K562 (cell line): ENCODE data around the gene KLF4. TPM values are rescaled to one million over a fixed set of nuclear protein-coding genes. Genes with fewer than 3 reads are reported as not detected.

Experiments
- ATAC-seq: fragments of 200-7000 bp; cut with Tn5 transposase; 3 replicates; pipeline ENCODE4 v1.9.1; 2020; ENCODE audit warnings: moderate library complexity
- BruUV-seq: library from RNA; stranded (reverse); fragments of 400-500 nt; replicated peaks from 2 replicates; lab custom pipeline; 2021; lab: Mats Ljungman, UMichigan
- CTCF ChIA-PET: fragments of 300-600 bp; formaldehyde crosslinking; extraction: SDS; loops from one replicate; lab custom pipeline; 2021; ENCODE audit warnings: low intra/inter-chr PET ratio; lab: Yijun Ruan, JAX
- POLR2A ChIA-PET: fragments of 300-600, 350-650 bp; sonication (Branson Sonifier 250); formaldehyde crosslinking; extraction: SDS; loops from one replicate; lab custom pipeline; 2021; ENCODE audit warnings: antibody characterized with exemption, inconsistent platforms; lab: Yijun Ruan, JAX
- DNase-seq, 4 experiments: peaks; one replicate each; pipeline versions ENCODE4 v3.0.0 to v3.0.0-alpha.2; 2011 to 2018; ENCODE audit warnings: low spot score in 3 of 4, mixed read lengths in 3 of 4; ENCODE audit errors: extremely low read depth in 1 of 4
- FAIRE-seq: peaks from 2 replicates; lab custom pipeline; 2011; peaks lifted over from hg19 to GRCh38; lab: Jason Lieb, UNC
- H2AFZ ChIP-seq: 2 replicates; pipeline ENCODE4 v1.6.0; 2011; ENCODE audit warnings: low read depth, low read length, control low read depth, inconsistent platforms
- H3K27ac ChIP-seq: fragments of 200-600 bp; 3 replicates; pipeline ENCODE4 v1.8.0; 2011; ENCODE audit warnings: low read depth, mild to moderate bottlenecking, control low read depth, inconsistent platforms, low read length, moderate library complexity, mixed read lengths; ENCODE audit errors: extremely low read depth
- H3K27me3 ChIP-seq, 2 experiments: fragments of 300-600 bp in 1 of 2; 2 replicates in 1 of 2; 3 replicates in 1 of 2; pipeline versions ENCODE4 v1.6.0 to v1.8.0; 2011; ENCODE audit warnings: inconsistent platforms in 2 of 2, low read length in 2 of 2, mild to moderate bottlenecking in 1 of 2, mixed read lengths in 1 of 2, moderate library complexity in 1 of 2; ENCODE audit not compliant: control insufficient read depth in 2 of 2, insufficient read depth in 2 of 2
- H3K36me3 ChIP-seq: fragments of 300-600 bp; 3 replicates; pipeline ENCODE4 v1.8.0; 2011; ENCODE audit warnings: mild to moderate bottlenecking, low read length, inconsistent platforms; ENCODE audit not compliant: control insufficient read depth, insufficient read depth
- H3K4me1 ChIP-seq, 2 experiments: fragments of 200-600 bp in 1 of 2; replicated peaks in 1 of 2; 2 replicates in 1 of 2; 3 replicates in 1 of 2; pipeline versions ENCODE4 v1.5.1 to v1.8.0; 2011; ENCODE audit warnings: inconsistent platforms in 2 of 2, low read length in 2 of 2, mild to moderate bottlenecking in 1 of 2, mixed read lengths in 1 of 2, moderate library complexity in 1 of 2; ENCODE audit not compliant: control insufficient read depth in 2 of 2, insufficient read depth in 2 of 2
- H3K4me2 ChIP-seq: 2 replicates; pipeline ENCODE4 v1.6.1; 2011; ENCODE audit warnings: low read length, control low read depth, inconsistent platforms, mixed read lengths; ENCODE audit not compliant: insufficient read depth
- H3K4me3 ChIP-seq: fragments of 200-600 bp; sonication (generic), shearing (Covaris generic); 2 replicates; pipeline ENCODE4 v1.5.1; 2016; ENCODE audit warnings: control low read depth, inconsistent platforms
- H3K79me2 ChIP-seq: fragments of 200-600 bp; 3 replicates; pipeline ENCODE4 v1.8.0; 2011; ENCODE audit warnings: low read length, inconsistent platforms; ENCODE audit not compliant: control insufficient read depth, insufficient read depth
- H3K9ac ChIP-seq, 2 experiments: 2 replicates each; pipeline versions ENCODE4 v1.6.0 to v1.6.1; 2011; ENCODE audit warnings: low read depth in 2 of 2, low read length in 2 of 2, control low read depth in 1 of 2, inconsistent platforms in 1 of 2, mild to moderate bottlenecking in 1 of 2, mixed read lengths in 1 of 2; ENCODE audit not compliant: insufficient read depth in 1 of 2
- H3K9me1 ChIP-seq: one replicate; pipeline ENCODE4 v1.6.0; 2011; ENCODE audit warnings: inconsistent platforms, mild to moderate bottlenecking, low read length, moderate library complexity; ENCODE audit not compliant: control insufficient read depth, insufficient read depth
- H3K9me3 ChIP-seq: replicated peaks from 2 replicates; pipeline ENCODE4 v1.5.1; 2011; ENCODE audit warnings: low read depth, low read length, inconsistent platforms; ENCODE audit not compliant: control insufficient read depth, insufficient read depth
- H4K20me1 ChIP-seq: replicated peaks from 2 replicates; pipeline ENCODE4 v1.6.1; 2011; ENCODE audit warnings: low read length, inconsistent platforms, mixed read lengths; ENCODE audit not compliant: control insufficient read depth, insufficient read depth
- ATF1 ChIP-seq, 2 experiments: fragments of 450-650 bp in 1 of 2; IDR thresholded peaks; 2 replicates each; pipeline ENCODE4 v1.6.1; 2016; ENCODE audit warnings: missing compliant biosample characterization in 1 of 2, missing genetic modification characterization in 1 of 2
- BRD4 ChIP-seq: fragments of 200-600 bp; sonication (generic); IDR thresholded peaks from 2 replicates; pipeline ENCODE4 v1.6.1; 2017; ENCODE audit warnings: inconsistent platforms
- CXXC5 ChIP-seq: fragments of 250-450 bp; sonication (Bioruptor Pico); IDR thresholded peaks from 2 replicates; pipeline ENCODE4 v1.8.0; 2022; ENCODE audit warnings: inconsistent platforms, mild to moderate bottlenecking, moderate library complexity
- EHMT2 ChIP-seq: fragments of 450-650 bp; IDR thresholded peaks from 2 replicates; pipeline ENCODE4 v1.6.1; 2018; ENCODE audit warnings: antibody characterized with exemption
- MTA2 ChIP-seq: fragments of 450-650 bp; IDR thresholded peaks from 2 replicates; pipeline ENCODE4 v1.6.1; 2016; ENCODE audit warnings: low read depth
- MYBL2 ChIP-seq, 2 experiments: fragments of 450-650 bp in 1 of 2; sonication (generic) in 1 of 2; formaldehyde crosslinking in 1 of 2; IDR thresholded peaks; 2 replicates each; pipeline versions ENCODE4 v1.6.1 to v1.8.1; 2017 to 2022; ENCODE audit warnings: borderline replicate concordance in 1 of 2, inconsistent platforms in 1 of 2, low read depth in 1 of 2, mild to moderate bottlenecking in 1 of 2, missing genetic modification reagents in 1 of 2, moderate library complexity in 1 of 2
- NFATC3 ChIP-seq: fragments of 450-650 bp; IDR thresholded peaks from 2 replicates; pipeline ENCODE4 v1.6.1; 2017; ENCODE audit warnings: mild to moderate bottlenecking
- OTX1 ChIP-seq: fragments of 450-650 bp; formaldehyde crosslinking; IDR thresholded peaks from 2 replicates; pipeline ENCODE4 v1.4.0; 2022; ENCODE audit warnings: mild to moderate bottlenecking
- PRPF4 ChIP-seq: fragments of 200-400 bp; formaldehyde crosslinking; IDR thresholded peaks from one replicate; pipeline ENCODE4 v1.6.1; 2017; ENCODE audit warnings: low read length, low read depth, mild to moderate bottlenecking; ENCODE audit not compliant: insufficient read depth, poor library complexity, severe bottlenecking
- TEAD1 ChIP-seq, 2 experiments: fragments of 450-650 bp in 1 of 2; sonication (generic) in 1 of 2; formaldehyde crosslinking; IDR thresholded peaks; 2 replicates each; pipeline versions ENCODE4 v1.4.0 to v1.8.0; 2020 to 2022; ENCODE audit warnings: mild to moderate bottlenecking in 2 of 2, missing genetic modification reagents in 1 of 2
- ZNF398 ChIP-seq: fragments of 250-450 bp; sonication (Bioruptor Pico); IDR thresholded peaks from 2 replicates; pipeline ENCODE4 v1.8.0; 2021; ENCODE audit warnings: moderate library complexity, mild to moderate bottlenecking, inconsistent platforms
- WGBS: fragments of 100-300 bp; shearing (Covaris generic); methylation state at CpG from one replicate; pipeline ENCODE4 v1.1.6; 2016; ENCODE audit warnings: low coverage, mixed read lengths; ENCODE audit not compliant: insufficient coverage; ENCODE audit errors: missing lambda C conversion rate; 5-methylcytosine and 5-hydroxymethylcytosine counted together
- in situ Hi-C: fragments of 300-500 bp; cut with MboI; formaldehyde crosslinking; loops from 4 replicates; pipeline ENCODE4 v1.15.0; 2018; ENCODE audit warnings: inconsistent platforms, mixed read lengths
- intact Hi-C: fragments of 100-400 bp; cut with micrococcal nuclease; formaldehyde crosslinking; loops from 2 replicates; pipeline ENCODE4 v1.14.2; 2022
- polyA plus RNA-seq, 8 experiments: library from polyadenylated mRNA; depleted of rRNA in 4 of 8; stranded (reverse) in 5 of 8; unstranded in 3 of 8; fragments of >200 nt; fragmentation: Nextera tagmentation in 2 of 8; fragmentation: Illumina TruSeq in 1 of 8; extraction: Ambion mirVana in 2 of 8; extraction: Trizol in 1 of 8; gene quantifications; 2 replicates each; pipeline versions ENCODE4 v1.2.1 to v1.2.3, GENCODE V29; 2011 to 2014; ENCODE audit warnings: inconsistent platforms in 1 of 8, missing spikeins in 1 of 8
- total RNA-seq, 7 experiments: library from RNA; depleted of rRNA in 6 of 7; stranded (reverse); fragments of >200 nt in 6 of 7; fragmentation: Illumina TruSeq in 2 of 7; extraction: Trizol in 2 of 7; gene quantifications; 2 replicates each; pipeline versions ENCODE4 v1.2.1 to v1.2.3, GENCODE V29; 2011 to 2021; ENCODE audit warnings: low replicate concordance in 1 of 7
- TF ChIP-seq, protein P1 (sequence below): conservative IDR thresholded peaks from 2 replicates; pipeline ENCODE4 v1.6.1; 2011; ENCODE audit warnings: low read depth, mild to moderate bottlenecking, low read length; ENCODE audit not compliant: control insufficient read depth
- TF ChIP-seq, protein P2 (sequence below): sonication (generic); formaldehyde crosslinking; IDR thresholded peaks from 2 replicates; pipeline ENCODE4 v1.8.1; 2023; ENCODE audit warnings: mild to moderate bottlenecking, missing genetic modification reagents
- TF ChIP-seq, protein P3 (sequence below): fragments of 450-650 bp; IDR thresholded peaks from 2 replicates; pipeline ENCODE4 v1.6.1; 2017; ENCODE audit warnings: mild to moderate bottlenecking, moderate library complexity

The KLF4 gene
- total and polyA plus RNA-seq, 9 of the 15 experiments (the other 6 are each of a cell fraction or from before 2014, with no cell fraction given) = 0.04 to 0.95 (median 0.22) TPM

- WGBS = 15% methylated on average over 34 of the region's 43 CpGs
- no peak for FAIRE-seq
- Histone ChIP-seq H3K79me2 (no peaks in the 10 kb centered on the region), H3K4me2 (no peak overlapping the region), H4K20me1 (no peaks in the 10 kb centered on the region; the same call in 1 of the 2 replicates), H3K36me3 (no peaks in the 10 kb centered on the region), H3K27ac (no peak overlapping the region), H2AFZ (no peak overlapping the region), H3K9me3 (no peaks in the 10 kb centered on the region), H3K4me1 (peaks cover 0 to 24% of the 10 kb centered on the region in 2 experiments; a peak in 3 of 5 replicates), H3K4me3 (no peak overlapping the region), H3K9me1 (no peaks in the 10 kb centered on the region), H3K9ac (no peak overlapping the region), H3K27me3 (peaks cover 13 to 33% of the 10 kb centered on the region in 2 experiments; a peak in 4 of 5 replicates)
- ChIA-PET CTCF (no interaction called here), POLR2A (no interaction called here)
- ATAC-seq = no peak
- intact Hi-C loops (no loop called here), in situ Hi-C loops (no loop called here)
- DNase-seq = no peak
- BruUV-seq = no TSS peak
- TF ChIP-seq ZNF398 (CRISPR knock-in tag) = no peak
- TF ChIP-seq MTA2 = no peak
- no peak for TF ChIP-seq CXXC5 (CRISPR knock-in tag)
- TF ChIP-seq EHMT2 = no peak
- no peak for TF ChIP-seq ATF1 (CRISPR knock-in tag; IDR thresholded peaks at IDR 0.05)
- TF ChIP-seq ATF1 (tag; IDR thresholded peaks at IDR 0.05) = no peak
- no peak for TF ChIP-seq PRPF4
- no peak for TF ChIP-seq TEAD1 (CRISPR knock-in tag; IDR thresholded peaks at IDR 0.05)
- TF ChIP-seq, protein P1, sequence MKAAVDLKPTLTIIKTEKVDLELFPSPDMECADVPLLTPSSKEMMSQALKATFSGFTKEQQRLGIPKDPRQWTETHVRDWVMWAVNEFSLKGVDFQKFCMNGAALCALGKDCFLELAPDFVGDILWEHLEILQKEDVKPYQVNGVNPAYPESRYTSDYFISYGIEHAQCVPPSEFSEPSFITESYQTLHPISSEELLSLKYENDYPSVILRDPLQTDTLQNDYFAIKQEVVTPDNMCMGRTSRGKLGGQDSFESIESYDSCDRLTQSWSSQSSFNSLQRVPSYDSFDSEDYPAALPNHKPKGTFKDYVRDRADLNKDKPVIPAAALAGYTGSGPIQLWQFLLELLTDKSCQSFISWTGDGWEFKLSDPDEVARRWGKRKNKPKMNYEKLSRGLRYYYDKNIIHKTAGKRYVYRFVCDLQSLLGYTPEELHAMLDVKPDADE = no peak
- no peak for TF ChIP-seq MYBL2 (IDR thresholded peaks at IDR 0.05; ENCODE audit: low read depth)
- TF ChIP-seq MYBL2 (CRISPR knock-in tag; IDR thresholded peaks at IDR 0.05; ENCODE audit: borderline replicate concordance) = no peak
- TF ChIP-seq, protein P2, sequence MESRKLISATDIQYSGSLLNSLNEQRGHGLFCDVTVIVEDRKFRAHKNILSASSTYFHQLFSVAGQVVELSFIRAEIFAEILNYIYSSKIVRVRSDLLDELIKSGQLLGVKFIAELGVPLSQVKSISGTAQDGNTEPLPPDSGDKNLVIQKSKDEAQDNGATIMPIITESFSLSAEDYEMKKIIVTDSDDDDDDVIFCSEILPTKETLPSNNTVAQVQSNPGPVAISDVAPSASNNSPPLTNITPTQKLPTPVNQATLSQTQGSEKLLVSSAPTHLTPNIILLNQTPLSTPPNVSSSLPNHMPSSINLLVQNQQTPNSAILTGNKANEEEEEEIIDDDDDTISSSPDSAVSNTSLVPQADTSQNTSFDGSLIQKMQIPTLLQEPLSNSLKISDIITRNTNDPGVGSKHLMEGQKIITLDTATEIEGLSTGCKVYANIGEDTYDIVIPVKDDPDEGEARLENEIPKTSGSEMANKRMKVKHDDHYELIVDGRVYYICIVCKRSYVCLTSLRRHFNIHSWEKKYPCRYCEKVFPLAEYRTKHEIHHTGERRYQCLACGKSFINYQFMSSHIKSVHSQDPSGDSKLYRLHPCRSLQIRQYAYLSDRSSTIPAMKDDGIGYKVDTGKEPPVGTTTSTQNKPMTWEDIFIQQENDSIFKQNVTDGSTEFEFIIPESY (CRISPR knock-in tag) = no peak
- TF ChIP-seq, protein P3, sequence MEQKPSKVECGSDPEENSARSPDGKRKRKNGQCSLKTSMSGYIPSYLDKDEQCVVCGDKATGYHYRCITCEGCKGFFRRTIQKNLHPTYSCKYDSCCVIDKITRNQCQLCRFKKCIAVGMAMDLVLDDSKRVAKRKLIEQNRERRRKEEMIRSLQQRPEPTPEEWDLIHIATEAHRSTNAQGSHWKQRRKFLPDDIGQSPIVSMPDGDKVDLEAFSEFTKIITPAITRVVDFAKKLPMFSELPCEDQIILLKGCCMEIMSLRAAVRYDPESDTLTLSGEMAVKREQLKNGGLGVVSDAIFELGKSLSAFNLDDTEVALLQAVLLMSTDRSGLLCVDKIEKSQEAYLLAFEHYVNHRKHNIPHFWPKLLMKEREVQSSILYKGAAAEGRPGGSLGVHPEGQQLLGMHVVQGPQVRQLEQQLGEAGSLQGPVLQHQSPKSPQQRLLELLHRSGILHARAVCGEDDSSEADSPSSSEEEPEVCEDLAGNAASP = no peak
- no peak for TF ChIP-seq NFATC3
- no peak for TF ChIP-seq BRD4
- no peak for TF ChIP-seq OTX1 (CRISPR knock-in tag)
Measured at GRCh38 chr9:107491081-107492053, 1.8 kb upstream of the KLF4 start.
